Upper lobe of left lung (tissue), 6 donors: Measurements from ENCODE around the gene KRT75. TPM values are rescaled to one million over a fixed set of nuclear protein-coding genes. Genes with fewer than 3 reads are reported as not detected.
A peak's percentile ranks its signal among the peaks of the same experiment; 100 is the strongest.

ENCODE experiments used
- ATAC-seq, 2 donors: fragments of 200-7000 bp; cut with Tn5 transposase; one replicate each; pipeline ENCODE4 v1.9.1; 2022; ENCODE audit warnings: mild to moderate bottlenecking in 2 of 2, moderate library complexity in 2 of 2; ENCODE audit not compliant: low FRiP score in 2 of 2
- DNase-seq, 2 donors: peaks; one replicate each; pipeline ENCODE4 v3.0.0-alpha.2; 2019 to 2020
- H3K27ac ChIP-seq, 4 donors: fragments of 200-600 bp; sonication (generic); one replicate each; pipeline ENCODE4 v1.5.1; 2016 to 2019
- H3K27me3 ChIP-seq, 4 donors: fragments of 200-600 bp; sonication (generic); one replicate each; pipeline ENCODE4 v1.5.1; 2017 to 2019
- H3K36me3 ChIP-seq, 4 donors: fragments of 200-600 bp; sonication (generic); one replicate each; pipeline ENCODE4 v1.5.1; 2016 to 2019
- H3K4me1 ChIP-seq, 4 donors: fragments of 200-600 bp; sonication (generic); one replicate each; pipeline ENCODE4 v1.5.1; 2018 to 2019
- H3K4me3 ChIP-seq, 4 donors: fragments of 200-600 bp; sonication (generic); one replicate each; pipeline ENCODE4 v1.5.1; 2017 to 2019; ENCODE audit warnings: mild to moderate bottlenecking in 2 of 4, moderate library complexity in 1 of 4
- H3K9me3 ChIP-seq, 4 donors: fragments of 200-600 bp; sonication (generic); one replicate each; pipeline ENCODE4 v1.5.1; 2018 to 2019
- EP300 ChIP-seq, 4 donors: sonication (generic); formaldehyde crosslinking; IDR thresholded peaks; one replicate each; pipeline ENCODE4 v1.5.1; 2017; ENCODE audit warnings: antibody characterized with exemption in 4 of 4, control low read depth in 2 of 4
- POLR2A ChIP-seq, 4 donors: fragments of 450-650 bp; IDR thresholded peaks; one replicate each; pipeline ENCODE4 v1.5.1; 2016 to 2017; ENCODE audit warnings: antibody characterized with exemption in 4 of 4, mild to moderate bottlenecking in 2 of 4
- POLR2AphosphoS5 ChIP-seq, 2 donors: sonication (generic); formaldehyde crosslinking; IDR thresholded peaks; one replicate each; pipeline ENCODE4 v1.5.1; 2017; ENCODE audit warnings: antibody characterized with exemption in 2 of 2
- WGBS, 2 donors: methylation state at CpG; one replicate each; pipeline ENCODE4 v1.1.5; 2017 to 2018; 5-methylcytosine and 5-hydroxymethylcytosine counted together
- total RNA-seq, 6 donors: library from RNA; depleted of rRNA in 4 of 6; stranded (reverse); fragments of >200 nt in 4 of 6; gene quantifications; one replicate each; pipeline versions ENCODE4 v1.1.0 to v1.2.1, GENCODE V29; 2016 to 2021
- TF ChIP-seq, protein P1 (sequence below), 6 experiments: fragments of 450-650 bp in 4 of 6; fragments of 200-600 bp in 2 of 6; sonication (generic) in 2 of 6; IDR thresholded peaks; one replicate each; pipeline ENCODE4 v1.5.1; 2016 to 2019; ENCODE audit warnings: antibody characterized with exemption in 6 of 6
- donor health status: DM: no; HTN: no; CAD: no; lungs with moderate emphysema.
- donor health status: DM: no; HTN: yes; CAD: no; lungs with severe emphysema.

Gene KRT75
- total RNA-seq, 6 donors from 2014 or later, result not detected

DNA sequence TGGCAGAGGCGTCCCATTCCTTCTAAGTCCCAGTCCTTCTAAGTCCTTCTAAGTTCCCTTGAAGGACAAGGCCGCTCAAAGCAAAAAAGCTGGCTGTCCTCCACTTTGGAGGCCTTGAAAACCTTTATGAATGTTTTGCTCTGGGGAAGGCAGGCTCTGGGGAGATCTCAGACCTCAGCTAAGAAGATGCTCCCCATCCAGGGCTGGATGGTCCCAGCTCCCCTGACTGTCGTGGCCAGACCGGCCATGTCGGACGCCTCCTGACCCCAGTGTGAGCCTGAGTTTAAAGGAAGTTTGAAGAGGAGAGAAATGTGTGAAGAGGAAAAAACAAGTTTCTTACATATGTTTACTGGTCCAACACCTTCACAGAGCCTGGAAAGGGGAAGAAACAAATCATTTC is 54.6 kb downstream of the KRT75 start:
- Histone ChIP-seq H3K27me3 (no peaks in the 10 kb centered on the region), H3K27ac (no peak overlapping the region), H3K9me3 (no peaks in the 10 kb centered on the region), H3K4me3 (no peak overlapping the region), H3K36me3 (no peaks in the 10 kb centered on the region), H3K4me1 (no peaks in the 10 kb centered on the region)
- ATAC-seq (no peak), DNase-seq (no peak)
- WGBS, 2 donors, result 91 to 93% methylated on average over 6 of the region's 6 CpGs
- no peak for TF ChIP-seq EP300 (IDR thresholded peaks at IDR 0.05)
- no peak for TF ChIP-seq POLR2A (IDR thresholded peaks at IDR 0.05)
- TF ChIP-seq, protein P1, sequence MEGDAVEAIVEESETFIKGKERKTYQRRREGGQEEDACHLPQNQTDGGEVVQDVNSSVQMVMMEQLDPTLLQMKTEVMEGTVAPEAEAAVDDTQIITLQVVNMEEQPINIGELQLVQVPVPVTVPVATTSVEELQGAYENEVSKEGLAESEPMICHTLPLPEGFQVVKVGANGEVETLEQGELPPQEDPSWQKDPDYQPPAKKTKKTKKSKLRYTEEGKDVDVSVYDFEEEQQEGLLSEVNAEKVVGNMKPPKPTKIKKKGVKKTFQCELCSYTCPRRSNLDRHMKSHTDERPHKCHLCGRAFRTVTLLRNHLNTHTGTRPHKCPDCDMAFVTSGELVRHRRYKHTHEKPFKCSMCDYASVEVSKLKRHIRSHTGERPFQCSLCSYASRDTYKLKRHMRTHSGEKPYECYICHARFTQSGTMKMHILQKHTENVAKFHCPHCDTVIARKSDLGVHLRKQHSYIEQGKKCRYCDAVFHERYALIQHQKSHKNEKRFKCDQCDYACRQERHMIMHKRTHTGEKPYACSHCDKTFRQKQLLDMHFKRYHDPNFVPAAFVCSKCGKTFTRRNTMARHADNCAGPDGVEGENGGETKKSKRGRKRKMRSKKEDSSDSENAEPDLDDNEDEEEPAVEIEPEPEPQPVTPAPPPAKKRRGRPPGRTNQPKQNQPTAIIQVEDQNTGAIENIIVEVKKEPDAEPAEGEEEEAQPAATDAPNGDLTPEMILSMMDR (IDR thresholded peaks at IDR 0.05), result no peak
- no peak for TF ChIP-seq POLR2AphosphoS5 (IDR thresholded peaks at IDR 0.05)

- H3K4me3 ChIP-seq, result no peak overlapping the region
- 43 to 50% methylated on average over 1 to 12 of the region's 19 CpGs for WGBS, 2 donors
- H3K4me1 ChIP-seq, result no peaks in the 10 kb centered on the region
- TF ChIP-seq POLR2A (IDR thresholded peaks at IDR 0.05) (no peak), POLR2AphosphoS5 (IDR thresholded peaks at IDR 0.05) (no peak), EP300 (IDR thresholded peaks at IDR 0.05) (no peak)
- TF ChIP-seq, protein P1 (IDR thresholded peaks at IDR 0.05), result no peak
- H3K9me3 ChIP-seq, result no peaks in the 10 kb centered on the region
- H3K27me3 ChIP-seq, result no peaks in the 10 kb centered on the region
- no peaks in the 10 kb centered on the region for H3K36me3 ChIP-seq
- no peak overlapping the region for H3K27ac ChIP-seq
- no peak for ATAC-seq
- peak in 1 of 2 donors; percentile 82 for DNase-seq
These were observed 56.1 kb downstream of the KRT75 start for GRCh38 chr12:52378091-52378490.

- H3K27me3 ChIP-seq, result no peaks in the 10 kb centered on the region
- H3K4me1 ChIP-seq, result no peaks in the 10 kb centered on the region
- no peaks in the 10 kb centered on the region for H3K9me3 ChIP-seq
- whole genome bisulfite sequencing, 2 donors, result 82 to 86% methylated on average over 4 to 8 of the region's 8 CpGs
- DNase-seq (no peak), ATAC-seq (no peak)
- H3K4me3 ChIP-seq, result no peak overlapping the region
- H3K36me3 ChIP-seq, result no peaks in the 10 kb centered on the region
- no peak overlapping the region for H3K27ac ChIP-seq
- TF ChIP-seq POLR2AphosphoS5 (IDR thresholded peaks at IDR 0.05) (no peak), POLR2A (IDR thresholded peaks at IDR 0.05) (no peak), EP300 (IDR thresholded peaks at IDR 0.05) (no peak)
- TF ChIP-seq, protein P1 (IDR thresholded peaks at IDR 0.05), result no peak
These were observed 56.9 kb downstream of the KRT75 start for GRCh38 chr12:52377266-52377665.

Other genes starting within 250 kb of the KRT75 start
- gene KRT80, start 242.4 kb downstream of the KRT75 start, total RNA-seq, result 10 to 100 TPM in 2 of 6 donors, 1 to 10 TPM in 4; 2.1 to 15.2 (median 6.6) TPM
- gene KRT7, start 201.1 kb downstream of the KRT75 start, total RNA-seq, result 1,000 to 10,000 TPM in 2 of 6 donors, 100 to 1,000 TPM in 4; 247 to 1,279 (median 821) TPM
- 1 to 10 TPM in 2 of 6 donors, under 1 TPM in 2, not detected in 2; 0.30 to 1.5 (median 0.93) TPM for gene KRT86, start 159.7 kb downstream of the KRT75 start, total RNA-seq
- 1 to 10 TPM in 1 of 6 donors, under 1 TPM in 3, not detected in 2; 0.39 to 1.4 (median 0.52) TPM for gene KRT81, start 142.8 kb downstream of the KRT75 start, total RNA-seq
- gene KRT83, start 113.0 kb downstream of the KRT75 start, total RNA-seq, result not detected
- gene KRT85, start 66.9 kb downstream of the KRT75 start, total RNA-seq, result not detected
- gene KRT84, start 48.7 kb downstream of the KRT75 start, total RNA-seq, result not detected
- gene KRT82, start 28.0 kb downstream of the KRT75 start, total RNA-seq, result not detected
- under 1 TPM in 1 of 6 donors, not detected in 5; 0.17 TPM for gene KRT6B, start 17.8 kb upstream of the KRT75 start, total RNA-seq
- gene KRT6C, start 39.4 kb upstream of the KRT75 start, total RNA-seq, result not detected
- 1 to 10 TPM in 4 of 6 donors, under 1 TPM in 1, not detected in 1; 0.61 to 4.5 (median 1.4) TPM for gene KRT6A, start 58.9 kb upstream of the KRT75 start, total RNA-seq
- gene KRT5, start 86.0 kb upstream of the KRT75 start, total RNA-seq, result 10 to 100 TPM in 1 of 6 donors, 1 to 10 TPM in 3, not detected in 2; 3.6 to 43.3 (median 4.8) TPM
- gene KRT71, start 118.8 kb upstream of the KRT75 start, total RNA-seq, result not detected
- not detected for gene KRT74, start 139.5 kb upstream of the KRT75 start, total RNA-seq
- gene KRT72, start 167.1 kb upstream of the KRT75 start, total RNA-seq, result under 1 TPM in 2 of 6 donors, not detected in 4; 0.11 to 0.37 TPM
- gene KRT73, start 184.2 kb upstream of the KRT75 start, total RNA-seq, result under 1 TPM in 2 of 6 donors, not detected in 4; 0.15 to 0.55 TPM
- gene KRT2, start 217.8 kb upstream of the KRT75 start, total RNA-seq, result not detected
- gene KRT1, start 246.0 kb upstream of the KRT75 start, total RNA-seq, result 1 to 10 TPM in 1 of 6 donors, under 1 TPM in 1, not detected in 4; 0.37 to 2.4 TPM